HG03575 (cell line): Measurements from ENCODE around the gene CAD.
"Not testable (repeated sequence)": the region's sequence is repeated elsewhere in the genome, so short reads cannot be mapped to it uniquely, and the experiment has no call there.

ENCODE experiments used
- ATAC-seq: cut with Tn5 transposase; IDR thresholded peaks from one replicate; pipeline ENCODE4 v1.9.1; 2021; ENCODE audit not compliant: unreplicated experiment, insufficient number of reproducible peaks, low FRiP score; ENCODE audit errors: extremely low read depth

CAD gene

DNA sequence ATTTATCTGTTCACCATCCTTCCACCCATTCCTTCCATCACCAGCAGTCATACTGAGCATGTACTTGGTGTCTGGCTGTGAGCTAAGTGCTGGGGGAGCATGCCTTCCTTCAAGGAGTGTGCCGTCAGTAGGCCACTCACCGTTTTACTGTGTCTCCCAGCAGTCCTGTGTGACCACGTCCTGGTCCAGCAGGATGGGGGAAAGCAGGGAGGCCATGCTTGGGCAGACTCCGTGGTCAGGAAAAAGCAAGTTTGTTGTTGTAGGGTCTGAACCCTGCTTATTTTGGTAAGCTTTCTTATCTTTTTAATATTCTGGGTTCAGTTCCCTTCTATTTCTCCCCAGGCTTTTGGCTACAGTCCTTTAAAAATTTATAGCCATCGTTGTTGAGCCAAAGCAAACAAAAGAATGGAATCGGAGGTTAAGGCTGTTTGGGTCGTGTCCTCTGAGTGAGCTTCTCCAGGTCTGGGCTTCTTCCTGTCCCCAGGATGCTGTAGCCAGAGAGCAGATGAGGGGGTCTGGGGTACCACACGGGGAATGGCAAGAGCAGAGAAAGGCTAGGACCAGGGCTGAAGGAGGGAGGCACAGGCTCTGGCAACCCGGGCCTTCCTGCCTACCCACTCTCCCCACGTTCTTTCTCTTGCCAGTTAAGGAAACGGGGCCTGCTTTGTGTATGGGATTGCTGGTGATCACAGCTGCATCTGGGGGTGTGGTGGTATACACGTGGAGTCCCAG is 32.2 kb downstream of the CAD start:
- no peak for ATAC-seq

DNA sequence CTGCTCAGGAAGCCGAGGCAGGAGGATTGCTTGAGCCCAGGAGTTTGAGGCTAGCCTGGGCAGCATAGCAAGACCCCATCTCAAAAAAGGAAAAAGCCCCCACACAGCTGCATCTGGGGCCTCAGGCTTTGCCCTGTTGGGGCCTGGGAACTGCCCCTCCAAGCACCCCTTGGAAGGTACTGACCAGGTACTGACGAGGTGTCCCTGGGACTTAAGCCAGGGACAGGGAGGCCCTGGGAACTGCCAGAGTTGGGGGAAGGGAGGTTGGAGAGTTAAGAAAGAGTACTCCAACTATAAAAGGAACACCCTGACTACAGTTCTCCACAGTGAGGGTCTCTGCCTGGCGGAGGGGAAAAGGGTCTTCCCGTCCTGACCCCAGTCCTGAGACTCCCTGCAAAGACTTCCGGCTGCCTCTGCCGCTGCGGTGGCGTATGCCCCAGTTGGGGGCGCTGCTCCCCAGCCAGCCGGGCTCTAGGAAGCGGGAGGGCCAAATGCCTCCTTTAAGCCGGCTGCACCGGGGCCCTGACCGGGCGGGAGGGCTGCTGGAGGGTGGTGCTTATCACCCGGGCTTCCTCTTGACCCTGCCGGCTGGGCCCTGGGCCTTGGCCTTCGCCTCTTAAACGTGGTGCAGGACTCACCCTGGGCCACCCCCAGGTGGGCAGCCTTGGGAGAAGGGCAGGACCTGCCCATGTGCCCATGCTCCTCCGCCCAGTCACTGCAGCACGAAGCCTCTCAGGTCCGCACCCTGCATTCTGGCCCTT is 32.9 kb downstream of the CAD start:
- ATAC-seq = no peak

DNA sequence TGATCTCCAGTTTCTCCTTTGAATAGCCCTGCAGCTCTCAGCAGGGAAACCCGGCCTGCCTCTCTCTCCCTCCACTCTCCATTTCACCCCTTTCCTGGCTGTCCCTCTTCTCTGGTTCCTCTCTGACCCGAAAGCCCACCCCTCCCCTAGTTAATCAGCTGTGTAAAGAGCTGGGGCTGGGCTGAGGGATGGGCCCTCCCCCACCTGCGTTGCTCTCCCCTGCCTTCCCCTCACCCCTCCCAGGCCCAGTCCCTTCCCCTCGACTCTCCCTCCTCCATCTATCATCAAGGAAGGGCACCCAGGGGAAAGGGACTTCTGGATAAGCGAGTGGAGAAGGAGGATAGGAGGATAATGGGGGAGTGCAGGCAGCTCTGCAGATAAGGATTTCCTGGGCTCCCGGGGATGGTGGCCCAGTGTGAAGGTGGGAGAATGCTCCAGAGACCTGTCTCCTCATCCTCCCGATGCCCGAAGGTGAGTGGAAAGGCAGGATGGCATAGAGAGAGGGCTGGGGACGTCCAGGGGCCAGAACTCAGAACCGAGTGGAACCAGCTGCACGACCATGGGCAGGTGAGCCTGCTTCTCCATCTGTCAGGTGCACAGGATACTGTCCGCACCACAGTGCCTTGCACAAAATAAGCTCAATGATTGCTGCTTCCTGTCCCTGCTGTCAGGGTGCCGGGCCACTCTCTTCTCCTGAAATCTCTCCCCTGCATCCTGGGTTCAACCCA is 33.6 kb downstream of the CAD start:
- ATAC-seq = no peak

DNA sequence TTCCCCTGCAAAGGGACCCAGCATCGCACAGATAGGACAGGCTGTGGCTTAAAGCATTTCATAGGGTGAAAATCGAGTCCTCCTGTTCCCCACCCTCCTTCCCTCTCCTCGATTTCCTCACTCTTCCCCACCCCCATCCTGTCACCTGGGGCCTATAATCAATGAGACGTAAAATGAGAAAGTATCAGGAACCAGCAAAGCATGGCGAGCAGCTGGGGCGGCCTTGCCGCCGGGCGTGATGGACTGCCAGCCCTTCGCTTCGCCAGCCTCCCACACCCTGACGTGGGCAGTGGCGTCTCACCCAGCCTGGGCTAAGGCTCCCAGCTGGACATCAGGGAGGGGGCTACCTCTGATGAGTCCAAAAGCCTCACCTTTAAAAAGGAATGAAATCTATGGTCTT is 34.6 kb downstream of the CAD start:
- ATAC-seq = no peak

DNA sequence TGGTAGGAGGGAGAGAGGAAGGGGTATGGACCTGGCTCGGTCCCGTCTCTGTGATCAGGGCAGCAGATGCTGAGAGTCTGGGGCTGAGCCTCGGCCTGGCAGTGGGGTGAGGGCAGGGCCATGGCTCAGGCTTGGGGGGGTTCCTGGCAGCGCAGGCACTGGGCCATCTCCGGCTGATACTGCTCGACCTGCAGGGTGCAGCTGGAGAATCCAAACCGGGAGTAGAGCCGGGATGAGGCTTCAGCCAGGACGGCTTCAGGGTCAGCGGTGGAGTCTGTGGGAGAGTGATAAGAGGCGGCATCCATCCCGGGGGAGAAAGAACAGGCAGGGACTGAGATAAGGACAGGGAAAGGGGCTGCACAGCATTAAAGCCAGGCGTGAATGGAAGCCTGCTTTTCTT is 38.0 kb downstream of the CAD start:
- no peak for ATAC-seq

DNA sequence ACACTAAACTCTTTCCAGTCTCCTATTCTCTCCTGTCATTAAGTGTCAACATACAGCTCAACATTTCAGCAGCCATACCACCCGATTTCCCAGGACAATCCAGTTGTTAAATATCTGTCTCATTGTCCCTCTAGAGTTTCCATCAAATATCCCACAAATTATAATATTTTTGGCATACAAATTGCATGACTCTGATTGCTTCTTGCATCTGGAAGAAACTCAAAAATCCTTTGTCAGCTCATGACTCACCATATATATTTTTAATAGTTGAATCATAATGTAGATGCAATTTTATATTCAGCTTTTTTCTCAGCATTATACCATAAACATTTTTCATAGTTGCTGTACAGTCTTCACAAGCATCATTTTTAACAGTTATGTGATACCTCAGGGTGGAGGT is 38.5 kb downstream of the CAD start:
- ATAC-seq = no peak

DNA sequence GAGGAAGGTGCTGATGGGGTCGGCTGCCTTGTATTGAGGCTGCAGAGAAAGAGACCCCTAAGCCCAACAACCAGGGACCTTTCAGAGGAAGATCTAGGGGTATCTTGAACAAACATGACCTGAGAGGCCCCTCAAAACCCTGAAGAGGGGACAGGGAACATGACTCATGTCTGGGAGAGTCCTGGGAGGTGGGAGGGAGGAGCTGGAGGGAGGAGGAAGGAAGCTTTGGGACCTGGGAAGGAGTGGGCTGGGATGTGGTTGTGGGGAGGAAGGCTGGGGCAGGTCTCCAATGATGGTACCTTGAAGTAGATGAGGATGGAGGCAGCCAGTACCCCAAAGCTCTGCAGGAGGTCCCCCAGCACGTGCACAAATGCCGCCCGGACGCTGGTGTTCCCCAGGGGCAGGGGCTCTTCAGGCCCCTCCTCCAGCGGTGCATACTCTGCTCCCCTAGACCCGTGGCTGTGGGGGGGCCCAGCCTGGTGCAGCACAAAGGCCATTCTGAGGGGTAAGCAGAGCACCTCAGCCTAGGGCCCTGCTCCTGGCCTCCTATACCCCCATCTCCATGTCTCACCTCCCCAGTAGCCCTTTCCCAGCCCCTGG is 39.8 kb downstream of the CAD start:
- ATAC-seq = no peak

DNA sequence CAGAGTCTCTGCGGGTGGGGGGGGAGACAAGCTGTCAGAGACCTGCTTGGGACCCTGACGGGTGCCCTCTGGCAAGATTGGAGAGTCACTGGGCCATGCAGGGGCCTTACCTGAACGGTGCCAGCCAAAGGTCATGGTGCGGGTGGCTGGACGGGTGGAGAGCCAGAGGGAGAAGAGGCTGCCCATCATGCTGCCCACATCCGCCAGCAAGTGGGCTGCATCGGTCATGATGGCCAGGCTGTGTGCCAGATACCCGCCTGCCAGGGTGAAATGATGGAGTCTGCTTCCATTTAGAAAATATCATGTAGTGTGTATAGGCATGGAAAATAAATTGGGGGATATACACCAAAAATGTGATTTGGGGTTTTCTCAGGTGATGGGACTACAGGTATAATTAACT is 40.9 kb downstream of the CAD start:
- ATAC-seq = no peak

DNA sequence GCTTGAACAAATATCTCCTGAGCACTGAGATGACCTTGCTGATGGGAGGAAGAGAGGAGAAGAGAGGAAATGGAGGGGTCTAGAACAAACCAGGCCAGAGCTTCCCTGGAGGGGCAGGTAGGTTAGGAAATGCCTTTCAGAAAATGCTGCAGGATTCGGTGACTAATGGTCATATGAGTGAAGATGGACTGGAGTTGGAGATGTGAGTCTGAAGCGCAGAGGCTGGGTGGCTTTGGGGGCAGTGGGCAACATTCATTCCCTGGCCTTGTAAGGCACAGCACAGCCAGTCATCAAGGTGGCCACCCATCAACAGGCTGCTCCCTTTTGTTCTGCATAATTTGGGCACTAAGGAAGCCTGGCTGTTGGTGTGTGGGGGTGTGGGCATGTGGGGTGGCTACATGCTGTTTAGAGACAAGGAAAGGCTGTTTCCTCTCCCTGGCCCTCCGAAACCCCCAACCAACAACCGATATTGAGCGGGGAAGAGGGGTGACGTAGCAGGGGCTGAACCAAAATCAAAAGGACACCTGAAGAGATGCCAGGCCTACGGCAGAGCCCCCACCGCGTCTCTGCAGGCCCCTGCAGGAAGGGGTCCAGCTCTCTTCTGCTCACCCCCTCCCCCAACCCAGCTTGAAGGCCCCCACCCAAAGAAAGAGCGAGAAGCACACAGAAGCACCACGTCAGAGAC is 44.2 kb downstream of the CAD start:
- no peak for ATAC-seq

DNA sequence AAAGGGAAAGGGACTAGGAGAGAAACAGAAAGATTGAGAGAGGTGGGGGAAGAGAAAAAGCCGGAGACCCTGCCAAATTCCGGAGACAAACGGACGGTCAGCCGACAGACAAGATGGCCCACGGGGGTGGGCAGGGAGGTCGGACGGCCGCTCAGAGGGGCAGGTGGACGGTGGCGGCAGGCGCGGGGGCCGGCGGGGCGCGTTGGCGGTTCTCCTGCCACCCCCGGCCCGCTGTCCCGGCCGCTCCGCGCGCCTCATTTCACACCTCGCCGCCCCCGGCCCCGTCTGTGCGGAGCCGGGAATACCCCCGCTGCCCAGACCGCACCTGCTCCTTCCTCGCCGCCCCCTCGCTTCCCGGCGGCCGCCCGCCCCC is 44.7 kb downstream of the CAD start:
- no peak for ATAC-seq

DNA sequence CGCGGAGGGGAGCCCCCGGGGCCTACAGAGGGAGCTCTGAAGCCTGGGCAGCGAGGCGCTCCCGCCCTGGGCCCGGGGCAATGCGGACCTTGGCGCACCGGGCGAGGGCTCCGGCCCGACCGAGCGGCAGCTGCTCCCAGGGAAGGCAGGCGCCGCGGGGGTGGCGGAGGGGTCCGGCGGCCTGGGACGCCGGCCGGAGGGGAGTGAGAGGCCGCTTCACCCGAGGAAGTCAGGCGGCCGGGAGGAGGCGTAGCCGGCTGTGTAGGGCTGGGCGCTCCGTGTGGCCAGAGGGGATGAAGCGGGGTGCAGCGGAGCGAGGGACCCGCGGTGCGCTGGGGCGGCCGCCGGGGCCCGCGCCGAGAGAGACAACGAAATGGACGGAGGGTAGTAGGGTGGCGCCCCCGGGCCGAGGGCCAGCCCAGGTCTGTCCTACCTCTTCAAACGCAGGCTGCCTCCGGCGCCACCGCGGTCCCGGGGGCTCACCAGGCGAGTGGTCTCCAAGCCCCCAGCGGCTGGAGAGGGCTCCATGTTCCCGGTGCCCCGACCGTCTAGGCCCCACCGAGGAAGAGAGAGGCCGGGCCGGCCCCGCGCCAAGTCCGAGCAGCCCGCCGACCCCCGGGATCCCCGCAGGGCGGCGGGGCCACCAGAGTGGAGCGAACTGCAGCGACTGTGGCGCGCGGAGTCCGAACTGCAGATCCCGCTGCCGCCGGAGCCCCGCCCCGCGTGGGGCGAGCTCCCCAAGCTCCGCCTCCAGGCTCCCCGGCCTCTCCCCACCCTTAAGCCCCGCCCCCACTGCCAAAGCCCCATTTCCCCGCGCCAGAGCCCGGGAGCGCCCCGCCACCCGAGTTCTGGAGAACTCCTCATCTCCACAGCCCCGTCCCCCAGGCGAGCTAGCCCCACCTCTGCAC is 45.5 kb downstream of the CAD start, which contains the start of gene SLC30A3:
SLC30A3 (minus strand) TSS at position 669 of the 908 bp plus-strand sequence; CDS start at position 528, 141 bp downstream.
- ATAC-seq = no peak

DNA sequence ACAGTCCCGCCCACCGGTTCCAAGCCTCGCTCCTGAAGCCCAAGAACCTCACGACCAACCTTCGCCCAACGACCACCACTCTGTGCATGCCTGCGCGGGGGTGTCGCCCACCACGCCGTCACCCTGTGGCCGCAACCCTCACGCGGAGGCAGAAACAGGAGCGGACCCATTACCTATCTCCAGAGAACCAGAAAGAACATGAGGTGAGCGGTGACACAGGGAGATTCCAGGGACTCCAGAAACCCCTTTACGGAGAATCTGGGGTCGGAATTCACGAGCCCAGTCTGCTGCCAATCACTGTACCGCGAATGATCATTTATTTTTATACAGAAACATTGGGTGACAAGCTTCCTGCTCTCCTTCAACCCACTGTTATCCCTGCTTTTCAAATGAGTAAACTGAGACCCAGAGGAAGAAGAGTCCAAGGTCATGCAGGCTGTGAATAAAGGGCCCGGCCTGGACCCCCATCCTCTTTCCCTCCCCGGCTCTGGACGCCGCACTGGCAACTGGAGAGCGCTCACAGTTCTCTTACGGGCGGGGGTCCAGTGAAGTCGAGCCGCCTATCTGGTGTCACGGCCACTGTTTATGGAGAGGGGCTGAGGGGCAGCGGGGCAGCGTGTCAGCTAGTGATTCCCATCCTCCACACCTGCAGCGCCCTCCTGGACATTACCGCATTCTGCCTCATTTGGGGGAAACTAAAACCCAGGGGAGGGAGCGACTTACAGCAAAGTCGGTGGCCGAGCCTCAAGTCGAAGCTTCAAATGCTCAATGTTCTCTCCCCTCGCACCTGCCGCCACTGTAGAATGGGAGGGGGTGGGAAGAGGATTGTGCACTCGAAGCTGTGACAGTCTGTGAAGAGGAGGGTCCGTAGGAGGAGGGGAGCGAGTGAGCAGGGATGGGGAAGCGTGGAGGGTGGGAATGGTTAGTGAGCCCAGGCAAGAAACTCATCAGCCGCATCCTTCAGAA is 46.4 kb downstream of the CAD start:
- no peak for ATAC-seq

DNA sequence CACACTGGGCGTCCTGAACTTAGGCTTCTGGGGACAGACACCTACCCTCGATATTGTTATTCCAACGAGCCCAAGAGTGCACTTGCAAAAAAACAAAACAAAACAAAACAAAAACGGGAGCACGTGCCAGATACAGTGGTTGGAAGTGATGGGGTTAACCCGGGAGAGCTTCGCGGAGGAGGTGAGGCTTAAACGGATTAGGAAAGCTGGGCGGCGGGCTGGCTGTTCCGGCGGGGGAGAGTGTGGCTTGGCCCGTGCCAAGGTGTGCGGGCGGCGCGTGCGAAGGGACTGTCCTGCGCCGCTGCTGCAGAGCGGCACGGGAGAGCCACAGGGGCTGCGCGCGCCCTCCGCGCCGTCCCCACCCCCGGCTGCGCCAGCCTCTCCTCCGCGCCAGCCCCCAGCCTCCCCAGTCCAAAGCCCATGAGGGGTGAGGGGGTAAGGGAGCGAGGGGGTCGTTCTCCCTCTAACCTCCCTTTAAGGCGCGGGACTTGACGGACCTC is 47.1 kb downstream of the CAD start:
- ATAC-seq = no peak

DNA sequence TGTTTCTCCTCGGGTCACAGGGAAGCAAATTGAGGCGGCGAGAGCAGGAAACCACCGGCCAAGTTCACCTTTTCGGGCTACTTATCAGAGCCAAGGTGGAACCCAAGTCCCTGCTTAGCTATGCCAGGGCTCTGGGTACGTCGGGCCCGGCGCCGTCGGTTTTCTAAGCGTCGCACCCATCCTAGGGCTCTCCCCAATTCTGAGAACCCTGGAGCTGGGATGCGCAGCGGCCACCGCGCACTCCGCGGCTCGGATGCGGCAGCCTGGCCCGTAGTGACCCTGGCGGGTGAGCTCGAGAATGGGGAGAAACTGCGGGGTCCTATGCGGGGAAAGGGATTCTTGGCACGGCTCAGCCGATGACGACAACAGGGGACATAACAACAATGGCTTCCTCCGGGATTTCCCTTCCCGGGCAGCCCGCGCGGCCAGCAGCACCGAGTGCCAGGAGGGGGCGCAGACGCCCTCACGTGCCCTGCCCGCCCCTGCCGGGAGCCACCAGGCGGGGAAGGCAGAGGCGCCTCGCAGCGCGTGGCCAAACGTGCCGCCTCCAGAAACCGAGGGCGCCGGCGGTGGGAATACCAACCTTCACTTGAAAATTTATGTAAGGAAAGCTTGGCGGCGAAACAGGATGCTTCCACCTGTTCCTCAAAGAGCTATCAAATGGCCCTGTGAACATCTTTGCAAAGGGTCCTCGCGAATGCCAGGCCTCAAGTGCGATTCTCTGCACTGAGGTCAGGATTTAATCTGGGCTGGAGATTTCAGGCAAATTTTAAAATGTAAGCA is 47.8 kb downstream of the CAD start:
- ATAC-seq = no peak

DNA sequence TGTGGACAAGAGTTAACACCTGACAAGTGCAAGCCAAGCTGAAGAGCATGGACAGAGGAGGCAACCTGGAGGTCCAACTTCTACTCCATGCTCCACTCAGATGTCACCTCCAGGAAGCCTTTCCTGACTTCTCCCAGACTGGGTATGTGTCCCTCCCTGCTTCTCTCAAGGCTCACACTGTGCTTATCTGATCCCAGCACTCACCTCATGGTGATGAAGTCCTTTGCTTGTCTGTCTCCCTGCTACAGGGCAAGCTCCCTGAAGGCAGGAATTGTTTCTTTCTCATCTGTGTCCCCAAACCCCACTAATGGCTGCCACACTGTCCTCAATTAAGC is 48.3 kb downstream of the CAD start:
- no peak for ATAC-seq

DNA sequence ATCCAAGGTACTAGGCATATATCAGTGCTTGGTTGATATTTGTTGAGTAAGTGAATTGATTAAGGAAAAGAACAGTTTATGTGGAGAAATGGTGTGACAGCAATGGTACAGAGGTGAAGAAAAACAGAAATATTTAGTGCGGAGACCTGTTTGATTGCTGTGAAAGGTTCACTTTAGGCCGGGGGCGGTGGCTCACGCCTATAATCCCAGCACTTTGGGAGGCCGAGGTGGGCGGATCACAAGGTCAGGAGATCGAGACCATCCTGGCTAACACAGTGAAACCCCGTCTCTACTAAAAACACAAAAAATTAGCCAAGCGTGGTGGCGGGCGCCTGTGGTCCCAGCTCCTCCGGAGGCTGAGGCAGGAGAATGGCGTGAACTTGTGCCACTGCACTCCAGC is 51.1 kb downstream of the CAD start:
- not testable (repeated sequence) for ATAC-seq
